Uterus (tissue), 4 donors: ENCODE measurements around the gene GIT2. TPM values are rescaled to one million over a fixed set of nuclear protein-coding genes. Genes with fewer than 3 reads are reported as not detected.

ENCODE experiments used
- DNase-seq, 2 donors: peaks; one replicate each; pipeline ENCODE4 v3.0.0-alpha.2; 2019 to 2020
- H3K27ac ChIP-seq, 2 donors: fragments of 200-600 bp; sonication (generic); 1 replicate in 1 of 2; 2 replicates in 1 of 2; pipeline ENCODE4 v1.5.1; 2016 to 2018
- H3K27me3 ChIP-seq, 2 donors: fragments of 200-600 bp; sonication (generic); one replicate each; pipeline ENCODE4 v1.5.1; 2018 to 2019; ENCODE audit warnings: control low read depth in 1 of 2
- H3K36me3 ChIP-seq, 2 donors: fragments of 200-600 bp; sonication (generic); one replicate each; pipeline ENCODE4 v1.5.1; 2019; ENCODE audit warnings: control low read depth in 1 of 2
- H3K4me1 ChIP-seq, 2 donors: fragments of 200-600 bp; sonication (generic); one replicate each; pipeline ENCODE4 v1.5.1; 2018 to 2019; ENCODE audit warnings: control low read depth in 1 of 2
- H3K4me3 ChIP-seq, 2 donors: fragments of 200-600 bp; sonication (generic); 1 replicate in 1 of 2; 2 replicates in 1 of 2; pipeline ENCODE4 v1.5.1; 2018 to 2019; ENCODE audit warnings: mild to moderate bottlenecking in 1 of 2
- H3K9me3 ChIP-seq, 2 donors: fragments of 200-600 bp; sonication (generic); one replicate each; pipeline ENCODE4 v1.5.1; 2019; ENCODE audit warnings: control low read depth in 1 of 2
- POLR2A ChIP-seq, 2 donors: fragments of 450-650 bp; IDR thresholded peaks; one replicate each; pipeline ENCODE4 v1.6.1; 2016; ENCODE audit warnings: antibody characterized with exemption in 2 of 2, mild to moderate bottlenecking in 1 of 2, moderate library complexity in 1 of 2
- intact Hi-C: fragments of 100-400 bp; cut with DNase I; formaldehyde crosslinking; loops from one replicate; pipeline ENCODE4 v1.15.1; 2023; ENCODE audit warnings: low total_unique reads
- total RNA-seq, 4 donors: library from RNA; depleted of rRNA in 3 of 4; stranded (reverse); fragments of >200 nt in 3 of 4; gene quantifications; one replicate each; pipeline versions ENCODE4 v1.1.0 to v1.2.4, GENCODE V29; 2014 to 2023
- TF ChIP-seq, protein P1 (sequence below), 4 experiments: fragments of 200-600 bp in 2 of 4; fragments of 450-650 bp in 2 of 4; sonication (generic) in 2 of 4; IDR thresholded peaks; one replicate each; pipeline ENCODE4 v1.5.1; 2016 to 2019; ENCODE audit warnings: antibody characterized with exemption in 4 of 4, mild to moderate bottlenecking in 2 of 4, moderate library complexity in 1 of 4
- donor health status: DM: yes; HTN: yes; CAD: no.

The GIT2 gene
- total RNA-seq: 10 to 100 TPM; 30.3 to 55.7 (median 47.0) TPM

DNA sequence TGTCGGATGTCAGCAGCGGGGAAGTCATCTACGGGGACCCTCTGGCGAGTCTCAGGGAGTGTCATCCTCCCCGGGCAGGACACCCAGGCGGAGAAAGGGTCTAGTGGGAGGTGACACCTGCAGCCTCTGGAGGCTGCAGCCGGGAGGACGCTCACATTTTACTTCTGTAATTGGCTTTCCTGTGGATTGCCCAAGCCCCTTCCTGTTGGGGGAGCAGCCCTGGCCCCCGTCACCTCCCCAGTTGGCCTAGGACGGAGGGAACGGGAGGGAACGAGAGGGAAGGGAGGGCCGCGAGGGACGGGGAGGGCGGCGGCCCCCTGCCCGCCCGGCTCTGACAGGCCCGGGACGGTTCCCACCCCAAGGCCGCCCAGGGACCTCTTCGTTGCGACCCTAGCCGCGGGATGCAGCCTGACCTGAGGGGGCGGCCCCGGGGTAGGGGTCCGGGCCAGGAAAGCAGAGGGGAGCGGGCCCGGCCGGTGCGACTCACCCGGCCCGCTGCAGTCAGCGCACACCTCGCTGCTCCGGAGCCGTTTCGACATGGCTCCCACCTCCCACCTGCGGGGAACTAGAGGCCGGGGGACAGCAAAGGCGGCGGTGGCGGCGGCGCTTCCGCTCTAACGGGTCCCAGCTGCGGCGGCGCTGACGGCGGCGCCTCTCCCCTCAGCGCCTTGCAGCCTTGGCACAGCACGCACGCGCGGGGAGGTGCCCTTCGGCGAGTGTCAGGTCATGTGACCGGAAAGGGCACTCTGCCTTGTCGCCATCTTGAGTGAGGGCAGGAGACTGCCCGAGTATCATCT lies at the start of gene GIT2:
Gene GIT2, minus strand, starts transcription at position 683 of the 797 bp plus-strand sequence. Its CDS starts 144 bp downstream, at position 539.
- Histone ChIP-seq H3K36me3 (no peaks in the 10 kb centered on the region), H3K4me3 (peak within 1 kb of the TSS; percentile 76 to 97), H3K4me1 (peaks cover 5 to 6% of the 10 kb centered on the region in 2 donors), H3K9me3 (no peaks in the 10 kb centered on the region), H3K27me3 (no peaks in the 10 kb centered on the region), H3K27ac (peak within 1 kb of the TSS; percentile 64 to 76)
- TF ChIP-seq POLR2A (IDR thresholded peaks at IDR 0.05): peak; percentile 50 to 73
- TF ChIP-seq, protein P1, sequence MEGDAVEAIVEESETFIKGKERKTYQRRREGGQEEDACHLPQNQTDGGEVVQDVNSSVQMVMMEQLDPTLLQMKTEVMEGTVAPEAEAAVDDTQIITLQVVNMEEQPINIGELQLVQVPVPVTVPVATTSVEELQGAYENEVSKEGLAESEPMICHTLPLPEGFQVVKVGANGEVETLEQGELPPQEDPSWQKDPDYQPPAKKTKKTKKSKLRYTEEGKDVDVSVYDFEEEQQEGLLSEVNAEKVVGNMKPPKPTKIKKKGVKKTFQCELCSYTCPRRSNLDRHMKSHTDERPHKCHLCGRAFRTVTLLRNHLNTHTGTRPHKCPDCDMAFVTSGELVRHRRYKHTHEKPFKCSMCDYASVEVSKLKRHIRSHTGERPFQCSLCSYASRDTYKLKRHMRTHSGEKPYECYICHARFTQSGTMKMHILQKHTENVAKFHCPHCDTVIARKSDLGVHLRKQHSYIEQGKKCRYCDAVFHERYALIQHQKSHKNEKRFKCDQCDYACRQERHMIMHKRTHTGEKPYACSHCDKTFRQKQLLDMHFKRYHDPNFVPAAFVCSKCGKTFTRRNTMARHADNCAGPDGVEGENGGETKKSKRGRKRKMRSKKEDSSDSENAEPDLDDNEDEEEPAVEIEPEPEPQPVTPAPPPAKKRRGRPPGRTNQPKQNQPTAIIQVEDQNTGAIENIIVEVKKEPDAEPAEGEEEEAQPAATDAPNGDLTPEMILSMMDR (IDR thresholded peaks at IDR 0.05): peak in 2 of 4 experiments; percentile 14 to 30
- intact Hi-C loops: no loop called here
- peak; percentile 90 to 91 for DNase-seq

DNA sequence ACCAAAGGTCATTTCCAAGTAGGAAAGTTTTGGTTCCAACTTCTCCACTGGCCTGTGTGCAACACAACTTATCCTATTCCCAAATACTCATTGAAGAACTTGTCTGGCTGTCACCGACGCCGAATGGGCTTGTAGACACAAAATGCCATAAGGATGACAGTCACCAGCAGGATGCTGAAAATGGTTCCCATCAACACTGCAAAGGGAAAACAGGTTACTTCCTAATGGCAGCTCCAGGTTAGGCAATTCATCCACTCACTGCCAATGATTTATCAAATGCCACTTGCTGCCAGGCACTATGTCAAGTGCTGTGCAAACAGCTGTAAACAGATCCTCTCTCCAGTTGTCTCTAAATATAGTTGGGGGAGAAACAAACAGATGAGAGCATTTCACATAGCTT lies 46.1 kb upstream of the GIT2 start:
- Histone ChIP-seq H3K36me3 (no peaks in the 10 kb centered on the region), H3K9me3 (no peaks in the 10 kb centered on the region), H3K27me3 (no peaks in the 10 kb centered on the region), H3K4me3 (no peak overlapping the region), H3K27ac (no peak overlapping the region), H3K4me1 (peaks cover 0 to 6% of the 10 kb centered on the region in 2 donors)
- no peak for DNase-seq
- intact Hi-C loops: no loop called here
- TF ChIP-seq, protein P1 (IDR thresholded peaks at IDR 0.05): no peak
- no peak for TF ChIP-seq POLR2A (IDR thresholded peaks at IDR 0.05)

- TF ChIP-seq, protein P1 (IDR thresholded peaks at IDR 0.05): no peak
- TF ChIP-seq POLR2A (IDR thresholded peaks at IDR 0.05): no peak
Measured at GRCh38 chr12:110039085-110039807, 43.1 kb upstream of the GIT2 start.

DNA sequence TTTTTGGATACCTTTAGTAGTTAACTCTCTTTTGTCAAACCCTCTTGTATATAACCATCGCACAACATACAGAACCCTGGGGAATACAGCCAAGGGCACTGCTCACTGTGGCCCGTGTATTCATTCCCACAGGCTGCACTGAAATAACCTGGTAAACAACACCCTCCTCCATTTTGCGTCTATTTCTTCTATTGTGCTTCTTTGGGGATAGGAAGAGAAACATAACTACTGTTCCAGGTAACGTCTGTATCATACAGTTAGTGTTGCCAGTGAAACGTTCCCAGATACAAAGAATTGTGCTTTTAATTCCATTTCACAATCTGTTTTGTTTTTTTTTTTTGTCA lies 42.5 kb upstream of the GIT2 start:
- Histone ChIP-seq H3K36me3 (no peaks in the 10 kb centered on the region), H3K27ac (no peak overlapping the region), H3K27me3 (no peaks in the 10 kb centered on the region), H3K9me3 (no peaks in the 10 kb centered on the region), H3K4me1 (no peaks in the 10 kb centered on the region), H3K4me3 (no peak overlapping the region)
- no peak for TF ChIP-seq POLR2A (IDR thresholded peaks at IDR 0.05)
- TF ChIP-seq, protein P1 (IDR thresholded peaks at IDR 0.05): no peak
- no peak for DNase-seq
- intact Hi-C loops: no loop called here

More at GRCh38 chr12:110039085-110039807, 43.1 kb upstream of the GIT2 start:
- no peak for DNase-seq
- Histone ChIP-seq H3K36me3 (no peaks in the 10 kb centered on the region), H3K4me1 (no peaks in the 10 kb centered on the region), H3K27me3 (no peaks in the 10 kb centered on the region), H3K4me3 (no peak overlapping the region), H3K27ac (peak overlapping the region in 1 of 2 donors; percentile 9), H3K9me3 (no peaks in the 10 kb centered on the region)
- intact Hi-C loops: no loop called here

GRCh38 chr12:110037315-110037714 lies 41.1 kb upstream of the GIT2 start:
- Histone ChIP-seq H3K4me1 (no peaks in the 10 kb centered on the region), H3K36me3 (no peaks in the 10 kb centered on the region), H3K27ac (no peak overlapping the region), H3K27me3 (no peaks in the 10 kb centered on the region), H3K9me3 (no peaks in the 10 kb centered on the region), H3K4me3 (no peak overlapping the region)
- no peak for TF ChIP-seq POLR2A (IDR thresholded peaks at IDR 0.05)
- TF ChIP-seq, protein P1 (IDR thresholded peaks at IDR 0.05): no peak
- no peak for DNase-seq
- intact Hi-C loops: no loop called here
